GM21423 (cell line): ENCODE measurements around the gene LARGE1.

Experiments
- ATAC-seq: cut with Tn5 transposase; IDR thresholded peaks from one replicate; pipeline ENCODE4 v1.9.1; 2021; ENCODE audit warnings: mild to moderate bottlenecking, moderate library complexity; ENCODE audit not compliant: unreplicated experiment

LARGE1 gene

GRCh38 chr22:33680632-33681031 is 239.6 kb downstream of the LARGE1 start:
- no peak for ATAC-seq

GRCh38 chr22:33678523-33678922 is 241.8 kb downstream of the LARGE1 start:
- ATAC-seq = no peak

GRCh38 chr22:33677536-33677935 is 242.7 kb downstream of the LARGE1 start:
- no peak for ATAC-seq

DNA sequence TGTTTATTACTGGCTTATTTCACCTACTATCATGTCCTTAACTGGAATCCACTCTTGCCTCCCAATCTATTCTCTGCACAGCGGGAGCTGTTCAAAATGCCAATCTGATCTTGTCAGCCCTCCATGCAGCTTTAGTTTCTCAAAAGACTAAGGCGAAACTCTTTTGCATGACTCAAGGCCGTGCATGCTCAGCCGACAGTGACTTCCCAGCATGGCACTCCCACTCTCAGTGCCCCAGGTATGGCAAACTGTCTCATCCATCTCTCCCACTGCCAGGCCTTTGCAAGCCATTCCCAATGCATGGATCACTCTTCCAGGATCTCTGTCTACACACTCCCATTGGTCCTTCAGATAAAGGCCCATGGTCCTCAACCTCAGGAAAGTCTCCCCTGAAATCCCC is 245.9 kb downstream of the LARGE1 start:
- ATAC-seq = no peak

GRCh38 chr22:33669746-33670145 is 250.5 kb downstream of the LARGE1 start:
- no peak for ATAC-seq

GRCh38 chr22:33666961-33667619 is 253.2 kb downstream of the LARGE1 start:
- ATAC-seq = no peak

DNA sequence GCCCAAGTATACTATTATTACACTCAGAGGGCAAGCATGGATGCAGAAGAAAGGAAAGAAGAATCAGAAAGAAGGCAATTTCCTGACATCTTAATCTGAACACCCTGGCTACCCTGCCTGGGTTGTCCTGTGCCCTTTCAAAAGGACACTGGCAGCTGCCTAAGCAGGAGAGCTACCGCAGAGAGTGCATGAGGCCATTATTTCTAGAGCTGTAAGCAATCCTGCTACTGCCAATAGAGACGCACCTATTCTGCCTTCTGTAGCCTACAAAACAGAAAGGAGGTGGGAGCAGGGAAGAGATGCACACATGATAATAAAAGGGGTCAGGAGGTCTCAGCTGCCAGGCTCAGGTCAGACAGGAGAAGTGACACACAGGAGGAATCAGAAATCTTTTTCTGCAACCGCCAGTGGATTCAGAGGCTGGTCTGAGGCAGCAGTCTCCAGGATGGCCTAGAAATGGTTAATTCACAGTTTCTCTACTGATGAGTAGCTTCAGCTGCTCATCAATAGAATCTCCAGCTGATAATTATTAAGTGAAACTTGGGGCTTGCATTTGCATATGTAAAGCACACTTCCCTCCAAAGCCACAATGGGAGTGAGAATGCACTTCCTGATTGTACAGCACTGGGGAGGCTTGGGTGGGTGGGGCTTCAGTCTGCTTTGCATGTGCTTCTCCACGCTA is 253.9 kb downstream of the LARGE1 start:
- ATAC-seq = no peak

- no peak for ATAC-seq
Measured at GRCh38 chr22:33659448-33659847, 260.8 kb downstream of the LARGE1 start.

GRCh38 chr22:33658775-33659174 is 261.5 kb downstream of the LARGE1 start:
- ATAC-seq = no peak

DNA sequence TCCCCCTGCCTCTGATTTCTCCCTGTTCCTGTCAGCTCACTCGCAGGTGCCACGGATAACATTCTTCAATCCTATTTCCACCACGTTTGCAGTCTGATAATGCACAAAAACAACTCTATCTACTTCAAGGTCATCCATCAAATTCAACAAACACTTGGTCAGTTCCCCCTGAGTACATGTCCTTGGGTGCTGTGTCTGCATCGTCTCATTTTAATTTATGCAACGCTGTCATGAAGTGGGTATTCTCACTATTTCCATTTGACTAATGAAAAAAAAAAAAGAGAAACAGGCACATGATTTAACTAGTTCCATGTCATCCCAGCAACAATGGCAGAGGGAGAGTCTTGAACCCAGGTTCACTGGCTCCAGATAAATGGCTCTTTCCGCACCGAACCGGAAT is 262.6 kb downstream of the LARGE1 start:
- no peak for ATAC-seq

- no peak for ATAC-seq
Measured at GRCh38 chr22:33656808-33657628, 263.3 kb downstream of the LARGE1 start.

GRCh38 chr22:33654173-33654895 is 265.9 kb downstream of the LARGE1 start:
- ATAC-seq = no peak

- ATAC-seq = no peak
Measured at GRCh38 chr22:33653532-33654063, 266.7 kb downstream of the LARGE1 start.

- no peak for ATAC-seq
Measured at GRCh38 chr22:33652615-33653014, 267.7 kb downstream of the LARGE1 start.

GRCh38 chr22:33650244-33650643 is 270.0 kb downstream of the LARGE1 start:
- no peak for ATAC-seq

DNA sequence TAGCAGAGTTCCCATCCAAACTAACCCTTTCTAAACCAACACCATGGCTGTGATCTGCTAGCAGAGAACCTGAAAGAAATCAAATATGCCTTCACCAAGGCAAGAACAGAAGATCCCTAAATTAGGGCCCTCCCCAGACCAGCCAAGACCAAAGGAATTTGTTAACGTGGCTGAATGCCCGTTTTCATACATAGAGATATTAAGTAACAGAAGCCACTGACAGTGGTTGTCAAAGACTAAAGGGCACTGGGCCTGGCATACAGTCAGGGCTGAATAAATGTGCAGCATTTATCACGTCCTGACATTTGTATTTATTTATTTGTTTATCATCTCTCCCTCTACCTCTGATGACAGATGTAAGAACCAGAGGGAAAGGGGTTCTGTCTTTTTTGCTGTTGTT is 271.8 kb downstream of the LARGE1 start:
- no peak for ATAC-seq

GRCh38 chr22:33640900-33641299 is 279.4 kb downstream of the LARGE1 start:
- ATAC-seq = no peak

DNA sequence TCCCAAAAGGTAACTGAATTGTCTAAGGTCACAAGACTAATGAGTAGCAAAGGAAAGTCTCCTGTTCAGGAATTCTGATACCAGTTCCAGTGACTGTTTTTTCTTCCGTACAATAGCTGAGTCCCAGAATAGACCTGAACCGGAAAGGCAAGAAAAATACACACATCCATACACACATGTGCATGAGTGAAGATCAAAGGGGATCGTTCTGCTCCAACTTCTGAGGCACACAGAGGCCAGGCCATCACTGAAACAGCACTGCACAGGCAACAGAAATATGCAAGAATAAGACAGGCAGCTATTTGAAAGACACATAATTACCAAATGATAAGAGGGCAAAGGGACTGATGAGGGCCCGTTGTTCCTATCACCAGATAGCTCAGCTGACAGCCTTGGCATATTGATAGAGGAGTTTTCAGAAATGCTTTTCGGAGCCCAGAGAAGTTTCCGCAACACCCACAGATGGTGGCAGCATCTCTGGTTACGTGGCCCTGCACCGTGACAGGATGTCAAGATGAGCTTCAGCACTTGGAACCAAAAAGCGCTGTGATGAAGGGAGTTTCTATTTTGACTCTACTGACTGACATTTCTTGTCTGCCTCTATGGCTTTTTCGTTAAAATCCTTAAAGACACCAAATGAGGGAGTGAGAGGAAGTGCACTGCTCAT is 280.6 kb downstream of the LARGE1 start:
- no peak for ATAC-seq

DNA sequence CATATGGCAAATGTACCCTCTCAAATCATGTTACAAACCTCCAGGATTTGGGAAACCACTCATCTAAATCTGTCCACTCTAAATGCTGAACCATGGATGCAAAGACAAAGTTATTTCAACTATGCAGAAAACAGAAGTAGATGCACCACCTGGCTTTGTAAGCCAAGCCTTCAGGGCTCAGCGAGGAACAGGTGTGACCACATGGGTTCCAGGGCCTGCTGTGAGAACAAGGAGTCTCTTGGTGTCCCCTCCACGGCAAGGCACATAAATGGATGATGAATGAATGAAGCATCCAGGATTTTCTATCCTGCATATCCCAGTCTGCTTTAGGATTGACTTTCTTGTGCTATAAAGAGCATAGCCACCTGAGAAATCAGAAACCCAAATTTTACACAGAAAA is 284.5 kb downstream of the LARGE1 start:
- ATAC-seq = no peak

GRCh38 chr22:33631777-33632176 is 288.5 kb downstream of the LARGE1 start:
- ATAC-seq = no peak
